Subcutaneous adipose tissue (tissue), 4 donors: ENCODE data around the gene STMN1. TPM values are rescaled to one million over a fixed set of nuclear protein-coding genes. Genes with fewer than 3 reads are reported as not detected.

Experiments used
- CTCF ChIP-seq: fragments of 450-650 bp; IDR thresholded peaks from one replicate; pipeline ENCODE4 v1.5.1; 2016; ENCODE audit warnings: low read depth, mild to moderate bottlenecking, control low read depth, antibody characterized with exemption, moderate library complexity
- total RNA-seq, 4 donors: library from RNA; depleted of rRNA; stranded (reverse); fragments of >200 nt; gene quantifications; one replicate each; pipeline ENCODE4 v1.1.0, GENCODE V29; 2016

Gene STMN1
- total RNA-seq, 4 donors from 2014 or later = 20.3 to 89.6 (median 32.0) TPM

- no peak for TF ChIP-seq CTCF
Observed at GRCh38 chr1:25906644-25907300, 553 bp upstream of the STMN1 start.

- TF ChIP-seq CTCF = no peak
Observed at GRCh38 chr1:25904943-25905679, 1.1 kb downstream of the STMN1 start.

- no peak for TF ChIP-seq CTCF
Observed at GRCh38 chr1:25903986-25904385, 2.2 kb downstream of the STMN1 start.

GRCh38 chr1:25902462-25902861 is 3.8 kb downstream of the STMN1 start:
- TF ChIP-seq CTCF = no peak

- TF ChIP-seq CTCF = no peak
Observed at GRCh38 chr1:25900219-25900618, 6.0 kb downstream of the STMN1 start.

- no peak for TF ChIP-seq CTCF
Observed at GRCh38 chr1:25899792-25900191, 6.4 kb downstream of the STMN1 start.

GRCh38 chr1:25898223-25899015 is 7.8 kb downstream of the STMN1 start:
- TF ChIP-seq CTCF = no peak
